K562 (cell line): ENCODE data around the gene EIF4EBP2. TPM values are rescaled to one million over a fixed set of nuclear protein-coding genes. Genes with fewer than 3 reads are reported as not detected.

Experiments used
- ATAC-seq: fragments of 200-7000 bp; cut with Tn5 transposase; 3 replicates; pipeline ENCODE4 v1.9.1; 2020; ENCODE audit warnings: moderate library complexity
- BruUV-seq: library from RNA; stranded (reverse); fragments of 400-500 nt; replicated peaks from 2 replicates; lab custom pipeline; 2021; lab: Mats Ljungman, UMichigan
- CTCF ChIA-PET: fragments of 300-600 bp; formaldehyde crosslinking; extraction: SDS; loops from one replicate; lab custom pipeline; 2021; ENCODE audit warnings: low intra/inter-chr PET ratio; lab: Yijun Ruan, JAX
- POLR2A ChIA-PET: fragments of 300-600, 350-650 bp; sonication (Branson Sonifier 250); formaldehyde crosslinking; extraction: SDS; loops from one replicate; lab custom pipeline; 2021; ENCODE audit warnings: antibody characterized with exemption, inconsistent platforms; lab: Yijun Ruan, JAX
- DNase-seq, 4 experiments: peaks; one replicate each; pipeline versions ENCODE4 v3.0.0 to v3.0.0-alpha.2; 2011 to 2018; ENCODE audit warnings: low spot score in 3 of 4, mixed read lengths in 3 of 4; ENCODE audit errors: extremely low read depth in 1 of 4
- FAIRE-seq: peaks from 2 replicates; lab custom pipeline; 2011; peaks lifted over from hg19 to GRCh38; lab: Jason Lieb, UNC
- H2AFZ ChIP-seq: 2 replicates; pipeline ENCODE4 v1.6.0; 2011; ENCODE audit warnings: low read depth, low read length, control low read depth, inconsistent platforms
- H3K27ac ChIP-seq: fragments of 200-600 bp; 3 replicates; pipeline ENCODE4 v1.8.0; 2011; ENCODE audit warnings: low read depth, mild to moderate bottlenecking, control low read depth, inconsistent platforms, low read length, moderate library complexity, mixed read lengths; ENCODE audit errors: extremely low read depth
- H3K27me3 ChIP-seq, 2 experiments: fragments of 300-600 bp in 1 of 2; 2 replicates in 1 of 2; 3 replicates in 1 of 2; pipeline versions ENCODE4 v1.6.0 to v1.8.0; 2011; ENCODE audit warnings: inconsistent platforms in 2 of 2, low read length in 2 of 2, mild to moderate bottlenecking in 1 of 2, mixed read lengths in 1 of 2, moderate library complexity in 1 of 2; ENCODE audit not compliant: control insufficient read depth in 2 of 2, insufficient read depth in 2 of 2
- H3K36me3 ChIP-seq: fragments of 300-600 bp; 3 replicates; pipeline ENCODE4 v1.8.0; 2011; ENCODE audit warnings: mild to moderate bottlenecking, low read length, inconsistent platforms; ENCODE audit not compliant: control insufficient read depth, insufficient read depth
- H3K4me1 ChIP-seq, 2 experiments: fragments of 200-600 bp in 1 of 2; replicated peaks in 1 of 2; 2 replicates in 1 of 2; 3 replicates in 1 of 2; pipeline versions ENCODE4 v1.5.1 to v1.8.0; 2011; ENCODE audit warnings: inconsistent platforms in 2 of 2, low read length in 2 of 2, mild to moderate bottlenecking in 1 of 2, mixed read lengths in 1 of 2, moderate library complexity in 1 of 2; ENCODE audit not compliant: control insufficient read depth in 2 of 2, insufficient read depth in 2 of 2
- H3K4me2 ChIP-seq: 2 replicates; pipeline ENCODE4 v1.6.1; 2011; ENCODE audit warnings: low read length, control low read depth, inconsistent platforms, mixed read lengths; ENCODE audit not compliant: insufficient read depth
- H3K4me3 ChIP-seq: fragments of 200-600 bp; sonication (generic), shearing (Covaris generic); 2 replicates; pipeline ENCODE4 v1.5.1; 2016; ENCODE audit warnings: control low read depth, inconsistent platforms
- H3K79me2 ChIP-seq: fragments of 200-600 bp; 3 replicates; pipeline ENCODE4 v1.8.0; 2011; ENCODE audit warnings: low read length, inconsistent platforms; ENCODE audit not compliant: control insufficient read depth, insufficient read depth
- H3K9ac ChIP-seq, 2 experiments: 2 replicates each; pipeline versions ENCODE4 v1.6.0 to v1.6.1; 2011; ENCODE audit warnings: low read depth in 2 of 2, low read length in 2 of 2, control low read depth in 1 of 2, inconsistent platforms in 1 of 2, mild to moderate bottlenecking in 1 of 2, mixed read lengths in 1 of 2; ENCODE audit not compliant: insufficient read depth in 1 of 2
- H3K9me1 ChIP-seq: one replicate; pipeline ENCODE4 v1.6.0; 2011; ENCODE audit warnings: inconsistent platforms, mild to moderate bottlenecking, low read length, moderate library complexity; ENCODE audit not compliant: control insufficient read depth, insufficient read depth
- H3K9me3 ChIP-seq: replicated peaks from 2 replicates; pipeline ENCODE4 v1.5.1; 2011; ENCODE audit warnings: low read depth, low read length, inconsistent platforms; ENCODE audit not compliant: control insufficient read depth, insufficient read depth
- H4K20me1 ChIP-seq: replicated peaks from 2 replicates; pipeline ENCODE4 v1.6.1; 2011; ENCODE audit warnings: low read length, inconsistent platforms, mixed read lengths; ENCODE audit not compliant: control insufficient read depth, insufficient read depth
- BRD4 ChIP-seq: fragments of 200-600 bp; sonication (generic); IDR thresholded peaks from 2 replicates; pipeline ENCODE4 v1.6.1; 2017; ENCODE audit warnings: inconsistent platforms
- CCNT2 ChIP-seq: IDR thresholded peaks from 2 replicates; pipeline ENCODE4 v1.6.1; 2011; ENCODE audit warnings: borderline replicate concordance, low read depth, mild to moderate bottlenecking, moderate library complexity, mixed read lengths, low read length; ENCODE audit not compliant: insufficient read length; ENCODE audit errors: extremely low read depth
- DDX20 ChIP-seq: fragments of 450-650 bp; IDR thresholded peaks from 2 replicates; pipeline ENCODE4 v1.6.1; 2016; ENCODE audit warnings: missing genetic modification characterization, low read depth, mild to moderate bottlenecking, missing compliant biosample characterization, moderate library complexity
- FOXP1 ChIP-seq: sonication (generic); formaldehyde crosslinking; IDR thresholded peaks from 2 replicates; pipeline ENCODE4 v1.8.0; 2022; ENCODE audit warnings: mild to moderate bottlenecking, missing genetic modification reagents
- FUS ChIP-seq: fragments of 200-400 bp; formaldehyde crosslinking; optimal IDR thresholded peaks from 2 replicates; pipeline ENCODE3; 2017; ENCODE audit warnings: low read depth, low read length
- LARP7 ChIP-seq: fragments of 450-650 bp; IDR thresholded peaks from 2 replicates; pipeline ENCODE4 v1.6.1; 2016
- MEIS2 ChIP-seq: fragments of 450-650 bp; IDR thresholded peaks from 2 replicates; pipeline ENCODE4 v1.6.1; 2014; ENCODE audit warnings: mild to moderate bottlenecking; ENCODE audit not compliant: partially characterized antibody
- MTA2 ChIP-seq: fragments of 450-650 bp; IDR thresholded peaks from 2 replicates; pipeline ENCODE4 v1.6.1; 2016; ENCODE audit warnings: low read depth
- SMAD1 ChIP-seq: fragments of 150-350 bp; IDR thresholded peaks from 2 replicates; pipeline ENCODE4 v1.6.1; 2014; ENCODE audit warnings: low read length, low read depth; ENCODE audit not compliant: partially characterized antibody
- ZC3H8 ChIP-seq: fragments of 450-650 bp; IDR thresholded peaks from 2 replicates; pipeline ENCODE4 v1.6.1; 2017
- ZFPM2 ChIP-seq: fragments of 250-450 bp; sonication (Bioruptor Pico); IDR thresholded peaks from 2 replicates; pipeline ENCODE4 v1.5.1; 2022; ENCODE audit warnings: mild to moderate bottlenecking
- ZNF124 ChIP-seq: sonication (generic); formaldehyde crosslinking; IDR thresholded peaks from 2 replicates; pipeline ENCODE4 v1.8.1; 2022; ENCODE audit warnings: missing genetic modification reagents
- ZNF263 ChIP-seq: sonication (generic); formaldehyde crosslinking; IDR thresholded peaks from 2 replicates; pipeline ENCODE4 v1.8.0; 2022; ENCODE audit warnings: mild to moderate bottlenecking, missing genetic modification reagents, borderline replicate concordance
- WGBS: fragments of 100-300 bp; shearing (Covaris generic); methylation state at CpG from one replicate; pipeline ENCODE4 v1.1.6; 2016; ENCODE audit warnings: low coverage, mixed read lengths; ENCODE audit not compliant: insufficient coverage; ENCODE audit errors: missing lambda C conversion rate; 5-methylcytosine and 5-hydroxymethylcytosine counted together
- in situ Hi-C: fragments of 300-500 bp; cut with MboI; formaldehyde crosslinking; loops from 4 replicates; pipeline ENCODE4 v1.15.0; 2018; ENCODE audit warnings: inconsistent platforms, mixed read lengths
- intact Hi-C: fragments of 100-400 bp; cut with micrococcal nuclease; formaldehyde crosslinking; loops from 2 replicates; pipeline ENCODE4 v1.14.2; 2022
- polyA plus RNA-seq, 8 experiments: library from polyadenylated mRNA; depleted of rRNA in 4 of 8; stranded (reverse) in 5 of 8; unstranded in 3 of 8; fragments of >200 nt; fragmentation: Nextera tagmentation in 2 of 8; fragmentation: Illumina TruSeq in 1 of 8; extraction: Ambion mirVana in 2 of 8; extraction: Trizol in 1 of 8; gene quantifications; 2 replicates each; pipeline versions ENCODE4 v1.2.1 to v1.2.3, GENCODE V29; 2011 to 2014; ENCODE audit warnings: inconsistent platforms in 1 of 8, missing spikeins in 1 of 8
- total RNA-seq, 7 experiments: library from RNA; depleted of rRNA in 6 of 7; stranded (reverse); fragments of >200 nt in 6 of 7; fragmentation: Illumina TruSeq in 2 of 7; extraction: Trizol in 2 of 7; gene quantifications; 2 replicates each; pipeline versions ENCODE4 v1.2.1 to v1.2.3, GENCODE V29; 2011 to 2021; ENCODE audit warnings: low replicate concordance in 1 of 7

Gene EIF4EBP2
- total and polyA plus RNA-seq, 9 of the 15 experiments (the other 6 are each of a cell fraction or from before 2014, with no cell fraction given): 16.1 to 67.5 (median 38.3) TPM

- Histone ChIP-seq H3K79me2 (peaks cover 72% of the 10 kb centered on the region), H3K4me3 (no peak overlapping the region), H3K27ac (no peak overlapping the region), H3K9ac (no peak overlapping the region), H2AFZ (no peak overlapping the region), H3K4me1 (peaks cover 14% of the 10 kb centered on the region in 2 experiments; a peak in 4 of 5 replicates), H3K4me2 (no peak overlapping the region)
- intact Hi-C loops: no loop called here
- no peak for ATAC-seq
- 65% methylated on average over 1 of the region's 1 CpG for WGBS
- FAIRE-seq: no peak
- no TSS peak for BruUV-seq
- DNase-seq: no peak
- no peak for TF ChIP-seq FOXP1
- TF ChIP-seq ZNF263 (CRISPR knock-in tag): no peak
- no peak for TF ChIP-seq FUS
- TF ChIP-seq CCNT2: no peak
- TF ChIP-seq ZC3H8: no peak
- TF ChIP-seq, all 486 proteins: peak for 0
- Histone ChIP-seq H3K9me1 (no peaks in the 10 kb centered on the region), H3K36me3 (peaks cover 51% of the 10 kb centered on the region), H4K20me1 (peaks cover 20% of the 10 kb centered on the region), H3K9me3 (no peaks in the 10 kb centered on the region), H3K27me3 (no peaks in the 10 kb centered on the region)
- ChIA-PET CTCF (no interaction called here), POLR2A (interaction anchor here (0.6 to 2.3 kb wide), 4 partner anchors 9 to 85 kb away, joined by 3 to 8 read pairs (median 4); no protein-coding TSS in a partner anchor)
- in situ Hi-C loops: no loop called here
Measured at GRCh38 chr10:70410608-70411007, 6.7 kb downstream of the EIF4EBP2 start.

GRCh38 chr10:70412356-70412755, 8.4 kb downstream of the EIF4EBP2 start:
- ATAC-seq: no peak
- H3K4me3 ChIP-seq: no peak overlapping the region
- BruUV-seq: no TSS peak
- H2AFZ ChIP-seq: no peak overlapping the region
- H4K20me1 ChIP-seq: peaks cover 11% of the 10 kb centered on the region; the same call in 1 of the 2 replicates
- POLR2A ChIA-PET: interaction anchor here (0.6 to 4.3 kb wide), 6 partner anchors 7 to 1520 kb away, joined by 3 to 27 read pairs (median 3); partner anchors contain the start of gene EIF4EBP2
- in situ Hi-C loops: no loop called here
- H3K79me2 ChIP-seq: peaks cover 59% of the 10 kb centered on the region
- peaks cover 3 to 5% of the 10 kb centered on the region in 2 experiments; a peak in 3 of 5 replicates for H3K4me1 ChIP-seq
- H3K27ac ChIP-seq: no peak overlapping the region
- CTCF ChIA-PET: no interaction called here
- no peaks in the 10 kb centered on the region for H3K27me3 ChIP-seq
- DNase-seq: no peak
- H3K36me3 ChIP-seq: peaks cover 40% of the 10 kb centered on the region
- no peak overlapping the region for H3K4me2 ChIP-seq
- FAIRE-seq: no peak
- intact Hi-C loops: no loop called here
- no peaks in the 10 kb centered on the region for H3K9me3 ChIP-seq
- WGBS: 98% methylated on average over 4 of the region's 4 CpGs
- no peak overlapping the region for H3K9ac ChIP-seq
- no peaks in the 10 kb centered on the region for H3K9me1 ChIP-seq
- no peak for TF ChIP-seq MEIS2
- no peak for TF ChIP-seq SMAD1
- TF ChIP-seq ZFPM2 (CRISPR knock-in tag): no peak
- TF ChIP-seq LARP7: no peak
- TF ChIP-seq MTA2: no peak
- TF ChIP-seq ZNF124 (CRISPR knock-in tag): no peak
- TF ChIP-seq BRD4: no peak
- no peak for TF ChIP-seq DDX20
